H1 (cell line): ENCODE results near the gene SKIDA1.

Source experiments
- ASH2L ChIP-seq: fragments of 200-600, 300-600 bp; sonication (generic); IDR thresholded peaks from one replicate; pipeline ENCODE4 v1.7.1; 2017; ENCODE audit warnings: low read length
- CEBPB ChIP-seq: IDR thresholded peaks from 2 replicates; pipeline ENCODE4 v1.6.1; 2012; ENCODE audit warnings: low read depth, low read length
- CHD2 ChIP-seq: IDR thresholded peaks from 2 replicates; pipeline ENCODE4 v1.6.1; 2012; ENCODE audit warnings: low read length, improper control_type of control experiment
- CTCF ChIP-seq, 3 experiments: IDR thresholded peaks; 1 replicate in 2 of 3; 2 replicates in 1 of 3; pipeline versions ENCODE4 v1.5.1 to v1.6.1; 2011; ENCODE audit warnings: low read length in 3 of 3, mild to moderate bottlenecking in 3 of 3, inconsistent platforms in 2 of 3, low read depth in 1 of 3, moderate library complexity in 1 of 3; ENCODE audit not compliant: insufficient read depth in 1 of 3; ENCODE audit errors: control extremely low read depth in 1 of 3
- EZH2 ChIP-seq: fragments of 200-600 bp; sonication (generic); IDR thresholded peaks from 2 replicates; pipeline ENCODE4 v1.7.1; 2012; ENCODE audit warnings: low read depth, mild to moderate bottlenecking, moderate library complexity, low read length, inconsistent platforms; ENCODE audit not compliant: severe bottlenecking
- GTF2F1 ChIP-seq: IDR thresholded peaks from 2 replicates; pipeline ENCODE4 v1.6.1; 2012; ENCODE audit warnings: low read depth, low read length, improper control_type of control experiment, borderline replicate concordance
- JUN ChIP-seq: IDR thresholded peaks from 2 replicates; pipeline ENCODE4 v1.6.1; 2011; ENCODE audit warnings: low read depth, mild to moderate bottlenecking, improper control_type of control experiment, low read length
- NRF1 ChIP-seq: IDR thresholded peaks from 2 replicates; pipeline ENCODE4 v1.6.1; 2011; ENCODE audit warnings: mild to moderate bottlenecking, low read depth, low read length, improper control_type of control experiment
- POLR2A ChIP-seq, 2 experiments: IDR thresholded peaks; 1 replicate in 1 of 2; 2 replicates in 1 of 2; pipeline ENCODE4 v1.6.1; 2011; ENCODE audit warnings: low read depth in 2 of 2, low read length in 2 of 2, mild to moderate bottlenecking in 2 of 2; ENCODE audit errors: control extremely low read depth in 1 of 2
- SAP30 ChIP-seq: fragments of 300-600 bp; sonication (generic); IDR thresholded peaks from 2 replicates; pipeline ENCODE4 v1.7.1; 2012; ENCODE audit warnings: low read length, moderate library complexity, mild to moderate bottlenecking, inconsistent platforms; ENCODE audit not compliant: insufficient read depth, insufficient replicate concordance
- SIN3A ChIP-seq, 2 experiments: IDR thresholded peaks in 1 of 2; conservative IDR thresholded peaks in 1 of 2; 2 replicates each; pipeline ENCODE4 v1.6.1; 2011 to 2012; ENCODE audit warnings: low read length in 2 of 2, improper control_type of control experiment in 1 of 2, low read depth in 1 of 2, mild to moderate bottlenecking in 1 of 2
- SUZ12 ChIP-seq: fragments of 200-600 bp; sonication (generic); IDR thresholded peaks from 2 replicates; pipeline ENCODE4 v1.6.1; 2012; ENCODE audit warnings: mild to moderate bottlenecking, inconsistent platforms, low read length, moderate library complexity, mixed read lengths
- ZNF274 ChIP-seq: IDR thresholded peaks from 2 replicates; pipeline ENCODE4 v1.7.0; 2012; ENCODE audit warnings: low read length, borderline replicate concordance; ENCODE audit errors: extremely low read depth

- TF ChIP-seq CHD2: peak; percentile 46; the same call in 1 of the 2 replicates
- TF ChIP-seq SUZ12: no peak; the same call in 1 of the 2 replicates
- peak; percentile 9 for TF ChIP-seq EZH2
- TF ChIP-seq JUN: no peak
- no peak for TF ChIP-seq CEBPB
- TF ChIP-seq CTCF (IDR thresholded peaks at IDR 0.05; ENCODE audit: control extremely low read depth in 1 of 3, insufficient read depth in 1 of 3, low read depth in 1 of 3, low read length in 3 of 3): peak; percentile 91 to 96 (median 94)
- no peak for TF ChIP-seq GTF2F1
- TF ChIP-seq POLR2A (IDR thresholded peaks at IDR 0.05; ENCODE audit: control extremely low read depth in 1 of 2, low read depth in 2 of 2, low read length in 2 of 2): peak; percentile 62 to 79
- no peak for TF ChIP-seq ZNF274
- no peak for TF ChIP-seq SAP30
- TF ChIP-seq SIN3A (conservative IDR thresholded peaks at IDR 0.05 in 1 of 2, IDR thresholded peaks at IDR 0.05 in 1 of 2; ENCODE audit: low read depth in 1 of 2, low read length in 2 of 2): peak; percentile 32 to 90; a peak in 2 of 4 replicates
- TF ChIP-seq NRF1: no peak
- TF ChIP-seq ASH2L: no peak
These were observed 29.6 kb downstream of the SKIDA1 start for GRCh38 chr10:21495752-21496342.
